HUES64 (cell line): Measurements from ENCODE around the gene NOC4L.

Experiments used
- H3K27ac ChIP-seq: 2 replicates; pipeline ENCODE4 v1.7.0; 2013; ENCODE audit warnings: low read depth, low read length, inconsistent platforms
- H3K27me3 ChIP-seq: 2 replicates; pipeline ENCODE4 v1.6.1; 2013; ENCODE audit warnings: mild to moderate bottlenecking, low read length; ENCODE audit not compliant: insufficient read depth
- H3K36me3 ChIP-seq: 2 replicates; pipeline ENCODE4 v1.6.1; 2013; ENCODE audit warnings: mild to moderate bottlenecking, low read length; ENCODE audit not compliant: insufficient read depth
- H3K4me1 ChIP-seq: 2 replicates; pipeline ENCODE4 v1.6.1; 2013; ENCODE audit warnings: mild to moderate bottlenecking, low read length, moderate library complexity; ENCODE audit not compliant: insufficient read depth
- H3K4me3 ChIP-seq: 2 replicates; pipeline ENCODE4 v1.5.1; 2013; ENCODE audit warnings: mild to moderate bottlenecking, low read length, moderate library complexity
- H3K9ac ChIP-seq: 2 replicates; pipeline ENCODE4 v1.6.1; 2013; ENCODE audit warnings: mild to moderate bottlenecking, low read depth, low read length
- H3K9me3 ChIP-seq: 2 replicates; pipeline ENCODE4 v1.6.1; 2013; ENCODE audit warnings: low read depth, low read length; ENCODE audit not compliant: insufficient read depth
- WGBS: fragments of 150-250, 120-280 bp; methylation state at CpG from one replicate; pipeline ENCODE4 v1.1.7; 2013; ENCODE audit warnings: missing lambda C conversion rate; 5-methylcytosine and 5-hydroxymethylcytosine counted together

NOC4L gene

DNA sequence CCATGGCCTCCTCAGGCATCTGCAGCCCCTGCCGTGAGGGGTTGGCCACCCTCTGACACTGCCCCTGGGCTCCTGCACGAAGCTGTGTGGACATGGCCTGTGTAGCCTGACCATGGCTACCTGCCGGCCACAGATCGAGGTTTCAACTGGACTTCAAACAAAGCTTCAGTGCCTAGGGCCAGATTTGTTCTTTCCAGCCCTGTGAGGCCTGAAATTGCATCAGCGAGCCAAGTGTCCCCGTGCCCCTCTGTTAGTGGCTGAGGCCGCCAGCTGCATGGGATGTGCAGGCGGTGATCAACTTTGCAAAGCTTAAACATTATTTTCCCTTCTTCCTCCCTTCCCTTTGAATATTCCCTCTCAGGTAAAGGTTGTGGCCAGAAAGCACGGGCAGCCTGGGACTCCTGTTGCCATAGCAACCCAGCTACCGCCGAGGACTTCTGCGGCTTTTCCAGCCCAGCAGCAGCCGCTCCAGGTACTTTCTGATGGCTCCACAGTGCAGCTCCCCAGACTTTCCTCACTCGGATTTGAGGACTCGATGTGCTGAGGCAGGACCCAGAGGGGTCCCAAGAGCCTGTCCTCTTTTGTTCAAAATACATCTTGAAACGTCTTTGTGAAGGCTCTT is 35.9 kb upstream of the NOC4L start:
- Histone ChIP-seq H3K27ac (peak overlapping the region; percentile 21; the same call in 1 of the 2 replicates), H3K36me3 (peaks cover 34% of the 10 kb centered on the region), H3K9ac (no peak overlapping the region), H3K4me1 (peaks cover 3% of the 10 kb centered on the region; the same call in 1 of the 2 replicates), H3K4me3 (no peak overlapping the region), H3K9me3 (no peaks in the 10 kb centered on the region), H3K27me3 (no peaks in the 10 kb centered on the region)
- 81% methylated on average over 16 of the region's 16 CpGs for WGBS

DNA sequence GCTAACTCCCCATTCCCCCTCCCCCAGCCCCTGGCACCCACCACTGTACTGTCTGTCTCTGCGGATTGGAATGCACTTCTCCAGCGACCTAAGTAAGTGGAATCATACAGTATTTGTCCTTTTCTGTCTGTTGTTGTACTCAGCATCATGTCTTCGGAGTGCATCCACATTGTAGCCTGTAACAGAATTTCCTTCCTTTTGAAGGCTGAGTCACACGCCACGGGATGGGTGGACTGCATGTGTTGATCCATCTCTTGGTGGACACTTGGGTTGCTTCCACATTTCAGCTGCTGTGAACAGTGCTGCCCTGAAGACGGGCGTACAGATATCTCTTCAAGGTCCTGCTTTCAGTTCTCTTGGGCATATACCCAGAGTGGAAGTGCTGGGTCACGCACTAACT is 34.5 kb upstream of the NOC4L start:
- Histone ChIP-seq H3K4me3 (no peak overlapping the region), H3K9ac (no peak overlapping the region), H3K9me3 (no peaks in the 10 kb centered on the region), H3K4me1 (no peaks in the 10 kb centered on the region), H3K36me3 (peaks cover 48% of the 10 kb centered on the region), H3K27me3 (no peaks in the 10 kb centered on the region), H3K27ac (no peak overlapping the region)
- WGBS = 96% methylated on average over 8 of the region's 8 CpGs

DNA sequence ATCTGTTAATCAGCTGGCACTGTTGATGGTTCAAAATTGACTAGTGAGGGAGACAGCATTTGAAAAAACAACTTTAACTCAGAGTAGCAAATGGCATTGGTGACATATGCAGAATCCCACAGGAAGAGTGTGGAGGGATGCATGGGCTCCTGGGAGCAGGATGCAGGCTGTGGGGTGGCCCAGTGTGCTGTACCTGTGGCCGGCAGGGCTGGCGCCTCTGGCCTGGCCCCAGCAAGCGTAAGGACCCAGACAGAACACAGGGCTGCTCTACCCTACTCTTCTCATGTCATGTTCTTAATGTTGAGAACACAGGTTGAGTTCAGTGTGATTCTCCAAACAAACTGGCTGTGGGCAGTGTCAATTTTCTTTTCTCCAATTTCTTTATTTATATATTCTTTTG is 33.6 kb upstream of the NOC4L start:
- WGBS = 73% methylated on average over 3 of the region's 3 CpGs
- no peaks in the 10 kb centered on the region for H3K4me1 ChIP-seq
- no peak overlapping the region for H3K4me3 ChIP-seq
- peaks cover 53% of the 10 kb centered on the region for H3K36me3 ChIP-seq
- H3K9me3 ChIP-seq = no peaks in the 10 kb centered on the region
- H3K9ac ChIP-seq = no peak overlapping the region
- no peaks in the 10 kb centered on the region for H3K27me3 ChIP-seq
- H3K27ac ChIP-seq = no peak overlapping the region

DNA sequence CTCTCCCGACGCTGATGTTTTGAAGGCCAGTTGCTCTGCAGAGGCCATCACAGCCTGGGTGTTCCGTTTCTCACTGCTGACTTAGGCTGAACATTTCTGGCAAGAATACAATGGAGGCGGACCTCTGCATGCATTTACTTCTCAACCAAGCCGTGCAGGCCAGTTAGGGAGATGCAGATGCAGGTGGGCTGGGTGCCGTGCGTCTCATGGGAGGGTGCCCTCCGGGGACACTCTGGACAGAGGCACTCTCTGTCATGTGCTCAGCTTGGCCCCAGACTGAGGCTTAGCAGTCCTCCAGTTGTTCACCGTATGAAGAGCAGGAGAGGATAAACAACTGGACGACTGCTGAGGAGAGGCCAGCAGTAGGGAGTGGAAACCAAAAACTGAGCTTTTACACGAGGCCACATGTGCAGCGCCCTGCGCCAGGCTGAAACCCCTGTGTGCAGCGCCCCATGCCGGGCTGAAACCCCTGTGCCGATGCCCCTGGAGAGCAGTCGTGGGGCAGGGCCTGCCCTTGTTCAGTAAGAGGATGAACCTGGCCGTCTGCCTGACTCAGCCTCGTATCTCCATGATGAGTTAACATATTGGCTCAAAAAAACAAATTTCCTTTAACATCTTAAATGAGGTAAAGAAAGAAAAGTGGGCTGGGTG is 32.5 kb upstream of the NOC4L start:
- Histone ChIP-seq H3K27me3 (no peaks in the 10 kb centered on the region), H3K4me1 (no peaks in the 10 kb centered on the region), H3K9me3 (no peaks in the 10 kb centered on the region), H3K36me3 (peaks cover 57% of the 10 kb centered on the region), H3K9ac (no peak overlapping the region), H3K27ac (no peak overlapping the region), H3K4me3 (no peak overlapping the region)
- WGBS = 95% methylated on average over 19 of the region's 19 CpGs

DNA sequence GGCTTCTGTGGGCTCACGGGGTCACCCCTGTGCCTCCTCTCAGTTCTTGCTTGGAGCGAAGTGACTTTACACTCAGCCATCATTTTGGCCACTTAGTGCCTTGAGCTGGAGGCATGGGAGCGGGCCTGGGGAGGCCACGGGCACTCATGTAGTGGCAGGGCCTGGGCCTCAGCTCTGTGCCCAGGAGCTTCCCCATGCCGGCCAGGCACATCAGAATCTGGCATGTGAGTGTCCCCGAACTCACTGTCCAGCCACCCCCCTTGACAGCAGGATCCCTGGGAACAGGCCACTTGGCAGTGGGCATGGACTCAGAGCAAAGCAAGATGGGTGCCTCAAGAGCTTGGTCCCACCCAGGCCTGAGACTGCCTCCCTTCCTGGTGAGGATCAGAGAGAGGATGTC is 29.6 kb upstream of the NOC4L start:
- Histone ChIP-seq H3K36me3 (peaks cover 51% of the 10 kb centered on the region), H3K4me1 (no peaks in the 10 kb centered on the region), H3K9ac (no peak overlapping the region), H3K27me3 (no peaks in the 10 kb centered on the region), H3K9me3 (no peaks in the 10 kb centered on the region), H3K4me3 (no peak overlapping the region), H3K27ac (no peak overlapping the region)
- WGBS = 93% methylated on average over 6 of the region's 6 CpGs

DNA sequence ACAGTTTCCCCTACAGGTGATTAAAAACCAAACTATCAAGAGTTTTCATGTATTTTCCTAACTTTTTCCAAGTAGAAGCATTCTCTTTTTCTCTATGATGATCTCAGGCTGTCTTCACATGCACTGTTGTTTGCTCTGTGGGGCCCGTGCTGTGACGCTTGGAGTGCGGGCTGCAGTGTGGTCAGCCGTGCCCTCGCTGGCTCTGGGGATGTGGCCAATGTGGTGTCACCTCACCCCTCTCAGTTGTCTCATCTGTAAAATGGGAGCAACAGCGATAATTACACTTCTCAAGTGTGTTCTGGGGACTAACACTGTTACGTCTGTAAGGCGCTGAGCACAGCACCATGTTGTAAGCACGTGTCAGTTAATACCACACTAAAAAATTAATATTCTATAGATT is 28.8 kb upstream of the NOC4L start:
- WGBS = 83% methylated on average over 7 of the region's 9 CpGs
- Histone ChIP-seq H3K4me1 (no peaks in the 10 kb centered on the region), H3K4me3 (no peak overlapping the region), H3K36me3 (peaks cover 47% of the 10 kb centered on the region), H3K27ac (no peak overlapping the region), H3K27me3 (no peaks in the 10 kb centered on the region), H3K9me3 (no peaks in the 10 kb centered on the region), H3K9ac (no peak overlapping the region)

DNA sequence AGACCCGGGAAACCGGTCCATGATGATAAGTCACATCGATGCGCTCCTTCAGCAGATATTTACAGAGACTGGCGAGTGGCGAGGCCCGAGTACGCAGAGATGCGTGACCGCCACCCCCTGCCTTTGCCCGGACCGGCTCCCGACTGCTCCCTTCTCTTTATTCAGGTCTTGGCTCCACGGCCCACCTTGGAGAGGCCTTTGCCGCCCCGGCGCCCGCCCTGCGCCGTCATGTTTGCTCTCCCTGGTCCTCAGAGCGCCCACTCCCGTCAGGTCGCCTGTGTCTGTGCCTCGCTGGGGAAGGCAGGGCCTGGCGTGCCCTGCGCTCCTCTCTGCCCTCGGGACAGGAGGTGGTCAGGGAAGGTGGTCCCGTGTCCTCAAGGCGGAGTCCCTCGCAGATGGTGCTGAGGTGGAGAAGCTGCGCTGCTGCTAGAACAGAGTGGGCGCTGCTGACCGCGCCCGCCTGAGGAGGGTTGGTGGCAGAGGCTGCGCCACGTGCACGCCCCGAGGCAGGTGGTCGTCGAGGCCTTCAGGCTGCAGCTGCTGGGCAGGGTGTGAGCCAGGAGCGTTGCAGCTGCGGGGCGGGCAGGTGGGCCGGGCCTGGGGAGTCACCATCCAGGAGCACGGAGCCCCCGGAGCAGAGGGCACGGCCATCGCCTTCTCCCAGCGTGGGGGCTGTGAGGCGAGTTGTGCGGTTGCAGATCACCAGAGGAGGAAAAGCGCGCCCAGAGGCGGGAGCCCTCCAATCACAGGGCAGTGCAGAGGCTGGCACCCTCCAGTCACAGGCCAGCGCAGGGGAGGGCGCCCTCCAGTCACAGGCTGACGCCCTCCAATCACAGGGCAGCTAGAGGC is 27.3 kb upstream of the NOC4L start:
- H3K9me3 ChIP-seq = no peaks in the 10 kb centered on the region
- no peak overlapping the region for H3K27ac ChIP-seq
- H3K36me3 ChIP-seq = peaks cover 51% of the 10 kb centered on the region
- 96% methylated on average over 58 of the region's 58 CpGs for WGBS
- H3K4me3 ChIP-seq = no peak overlapping the region
- H3K27me3 ChIP-seq = no peaks in the 10 kb centered on the region
- H3K9ac ChIP-seq = no peak overlapping the region
- no peaks in the 10 kb centered on the region for H3K4me1 ChIP-seq

DNA sequence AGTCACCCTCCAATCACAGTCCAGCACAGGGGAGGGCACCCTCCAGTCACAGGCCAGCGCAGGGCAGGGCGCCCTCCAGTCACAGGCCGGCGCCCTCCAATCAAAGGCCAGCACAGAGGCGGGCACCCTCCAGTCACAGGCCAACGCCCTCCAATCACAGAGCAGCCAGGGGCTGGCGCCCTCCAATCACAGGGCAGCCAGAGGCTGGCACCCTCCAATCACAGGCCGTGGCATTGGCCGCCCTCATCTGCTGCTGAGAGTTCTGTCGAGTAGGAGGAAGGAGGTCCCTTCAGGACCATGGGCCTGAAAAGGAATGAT is 26.7 kb upstream of the NOC4L start:
- Histone ChIP-seq H3K36me3 (peaks cover 57% of the 10 kb centered on the region), H3K27me3 (no peaks in the 10 kb centered on the region), H3K9ac (no peak overlapping the region), H3K4me1 (no peaks in the 10 kb centered on the region), H3K27ac (no peak overlapping the region), H3K9me3 (no peaks in the 10 kb centered on the region), H3K4me3 (no peak overlapping the region)
- 93% methylated on average over 10 of the region's 10 CpGs for WGBS

DNA sequence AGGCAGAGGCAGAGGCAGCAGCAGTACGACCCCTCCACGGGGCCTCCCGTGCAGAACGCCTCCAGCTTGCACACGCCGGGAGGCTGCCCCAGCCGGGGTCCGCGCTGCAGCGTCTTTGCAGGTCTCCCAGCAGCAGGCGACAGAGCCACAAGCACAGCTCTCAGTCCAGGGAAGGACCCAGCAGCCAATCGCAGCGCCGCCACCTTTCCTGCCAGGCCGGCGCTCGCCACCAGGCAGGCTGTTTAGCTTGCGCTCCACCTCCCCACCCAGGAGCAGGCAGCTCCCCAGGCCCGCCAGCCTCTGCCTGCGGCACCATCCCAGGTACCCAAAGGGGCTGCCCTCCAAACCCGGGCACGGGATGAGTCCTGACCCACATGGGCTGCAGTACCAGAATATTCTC is 25.4 kb upstream of the NOC4L start:
- no peak overlapping the region for H3K27ac ChIP-seq
- no peak overlapping the region for H3K4me3 ChIP-seq
- H3K9ac ChIP-seq = no peak overlapping the region
- no peaks in the 10 kb centered on the region for H3K27me3 ChIP-seq
- no peaks in the 10 kb centered on the region for H3K4me1 ChIP-seq
- H3K36me3 ChIP-seq = peaks cover 59% of the 10 kb centered on the region
- H3K9me3 ChIP-seq = no peaks in the 10 kb centered on the region
- WGBS = 96% methylated on average over 22 of the region's 22 CpGs

DNA sequence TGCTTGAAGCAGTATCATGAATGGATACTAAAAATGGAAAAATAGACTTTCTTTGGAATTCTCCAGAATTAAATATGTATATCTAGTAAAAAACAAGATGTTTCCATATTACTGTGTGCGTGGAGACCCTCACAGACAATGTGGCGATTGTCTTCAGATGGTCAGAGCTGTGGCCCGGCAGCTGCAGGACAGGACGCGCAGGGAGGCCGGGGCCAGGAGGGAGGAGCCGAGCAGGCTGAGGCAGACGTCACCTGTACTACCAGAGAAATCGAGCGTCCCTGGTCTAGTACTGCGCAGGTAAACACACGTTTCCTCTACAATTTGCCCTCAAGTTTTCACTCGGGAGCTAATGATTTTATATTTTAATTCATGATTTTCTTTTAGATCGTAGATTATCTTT is 23.0 kb upstream of the NOC4L start:
- H3K27ac ChIP-seq = no peak overlapping the region
- H3K9ac ChIP-seq = no peak overlapping the region
- H3K9me3 ChIP-seq = no peaks in the 10 kb centered on the region
- peaks cover 59% of the 10 kb centered on the region for H3K36me3 ChIP-seq
- 96% methylated on average over 13 of the region's 14 CpGs for WGBS
- H3K4me3 ChIP-seq = no peak overlapping the region
- no peaks in the 10 kb centered on the region for H3K27me3 ChIP-seq
- H3K4me1 ChIP-seq = no peaks in the 10 kb centered on the region

DNA sequence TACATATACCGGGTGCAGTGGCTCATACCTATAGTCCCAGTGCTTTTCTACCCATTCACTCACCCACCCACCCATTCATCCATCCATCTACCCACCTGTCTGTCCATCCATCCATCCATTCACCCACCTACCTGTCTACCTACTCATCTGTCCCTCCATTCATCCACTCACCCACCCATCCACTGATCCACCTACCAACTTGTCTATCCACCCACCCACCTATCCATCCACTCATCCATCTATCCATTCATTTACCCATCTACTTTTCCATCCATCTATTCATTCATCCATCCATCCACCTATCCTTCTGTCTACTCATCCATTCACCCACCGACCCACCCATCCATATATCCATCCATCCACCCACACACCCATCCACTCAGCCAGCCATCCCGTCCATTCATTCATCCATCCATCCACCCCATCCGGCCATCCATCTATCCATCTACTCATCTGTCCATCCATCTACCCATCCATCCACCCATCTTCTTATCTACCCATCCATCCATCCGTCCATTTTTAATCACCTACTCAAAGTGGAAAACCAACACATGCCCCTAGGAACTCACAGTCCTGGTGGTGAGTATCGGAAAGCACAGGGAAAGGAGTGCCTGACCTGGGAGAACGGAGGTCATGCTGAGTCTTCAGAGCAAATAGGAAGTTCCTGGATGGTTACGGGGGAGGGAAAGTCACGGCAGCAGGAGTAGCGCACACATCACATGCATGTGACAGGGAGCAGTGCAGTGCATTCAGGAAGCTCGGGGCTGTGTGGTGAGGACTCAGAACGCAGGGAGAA is 20.1 kb upstream of the NOC4L start:
- Histone ChIP-seq H3K4me1 (no peaks in the 10 kb centered on the region), H3K9ac (no peak overlapping the region), H3K27ac (no peak overlapping the region), H3K9me3 (peaks cover 18% of the 10 kb centered on the region), H3K27me3 (no peaks in the 10 kb centered on the region), H3K4me3 (no peak overlapping the region), H3K36me3 (peaks cover 81% of the 10 kb centered on the region)
- 93% methylated on average over 12 of the region's 12 CpGs for WGBS
